ENCODE results near the gene SLC22A3.

GRCh38 chr6:160374836-160375560, 26.8 kb downstream of the SLC22A3 start:
- TF ChIP-seq CTCF (IDR thresholded peaks at IDR 0.05; ENCODE audit: low read depth, low read length) (no peak), POLR2A (IDR thresholded peaks at IDR 0.05; ENCODE audit: extremely low read depth, insufficient read length) (no peak), MAX (IDR thresholded peaks at IDR 0.05; ENCODE audit: low read depth, low read length) (no peak), MYC (IDR thresholded peaks at IDR 0.05; ENCODE audit: low read depth, low read length) (no peak)

Measured in NB4 (cell line).